ENCODE measurements around the gene SEMA4F.
"Not testable (repeated sequence)": the region's sequence is repeated elsewhere in the genome, so short reads cannot be mapped to it uniquely, and the experiment has no call there.

Gene SEMA4F, protein sequence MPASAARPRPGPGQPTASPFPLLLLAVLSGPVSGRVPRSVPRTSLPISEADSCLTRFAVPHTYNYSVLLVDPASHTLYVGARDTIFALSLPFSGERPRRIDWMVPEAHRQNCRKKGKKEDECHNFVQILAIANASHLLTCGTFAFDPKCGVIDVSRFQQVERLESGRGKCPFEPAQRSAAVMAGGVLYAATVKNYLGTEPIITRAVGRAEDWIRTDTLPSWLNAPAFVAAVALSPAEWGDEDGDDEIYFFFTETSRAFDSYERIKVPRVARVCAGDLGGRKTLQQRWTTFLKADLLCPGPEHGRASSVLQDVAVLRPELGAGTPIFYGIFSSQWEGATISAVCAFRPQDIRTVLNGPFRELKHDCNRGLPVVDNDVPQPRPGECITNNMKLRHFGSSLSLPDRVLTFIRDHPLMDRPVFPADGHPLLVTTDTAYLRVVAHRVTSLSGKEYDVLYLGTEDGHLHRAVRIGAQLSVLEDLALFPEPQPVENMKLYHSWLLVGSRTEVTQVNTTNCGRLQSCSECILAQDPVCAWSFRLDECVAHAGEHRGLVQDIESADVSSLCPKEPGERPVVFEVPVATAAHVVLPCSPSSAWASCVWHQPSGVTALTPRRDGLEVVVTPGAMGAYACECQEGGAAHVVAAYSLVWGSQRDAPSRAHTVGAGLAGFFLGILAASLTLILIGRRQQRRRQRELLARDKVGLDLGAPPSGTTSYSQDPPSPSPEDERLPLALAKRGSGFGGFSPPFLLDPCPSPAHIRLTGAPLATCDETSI

DNA sequence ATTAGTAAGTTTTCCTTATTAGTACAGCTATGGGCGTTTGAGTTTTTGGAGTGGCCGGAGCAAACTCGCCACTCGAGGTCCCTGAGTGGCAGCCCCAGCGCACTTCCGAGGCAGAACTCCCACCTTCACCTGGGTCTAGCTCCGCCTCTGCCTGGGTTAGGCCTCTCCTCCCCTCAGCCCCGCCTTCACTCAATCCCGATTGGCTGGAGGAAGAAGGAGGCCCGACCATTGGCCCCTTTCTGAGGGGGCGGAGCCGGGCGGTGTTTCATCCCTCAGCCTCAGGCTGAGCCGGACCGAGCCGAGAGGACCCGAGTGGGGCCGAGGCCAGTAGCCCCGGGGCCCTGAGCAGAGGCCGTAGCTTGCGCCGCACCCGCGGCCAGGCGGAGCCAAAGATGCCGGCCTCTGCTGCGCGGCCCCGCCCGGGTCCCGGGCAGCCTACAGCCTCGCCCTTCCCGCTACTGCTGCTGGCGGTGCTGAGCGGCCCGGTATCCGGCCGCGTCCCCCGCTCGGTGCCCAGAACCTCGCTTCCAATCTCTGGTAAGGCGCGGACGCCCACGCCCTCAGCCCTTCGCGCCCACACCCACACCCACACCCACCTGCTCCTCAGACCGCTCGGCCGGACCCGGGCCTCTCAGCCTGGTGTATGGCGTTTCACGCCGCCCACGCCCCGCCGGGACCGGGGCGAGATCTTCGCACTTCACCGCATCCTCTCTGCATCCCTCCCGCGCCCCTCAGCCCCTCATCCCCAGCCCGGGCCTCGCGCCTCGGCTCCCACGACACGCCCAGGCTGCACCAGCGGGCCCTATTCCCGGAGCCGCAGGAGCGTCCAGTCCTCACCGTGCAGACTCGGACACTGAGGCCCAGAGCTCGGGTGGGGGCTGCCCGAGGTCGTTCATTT is at the start of gene SEMA4F:
Gene SEMA4F (plus strand): TSS at position 263 of the 898 bp plus-strand sequence. CDS start 130 bp downstream, at position 393.
- peak; percentile 90 for DNase-seq (ENCODE audit: low read depth)

DNA sequence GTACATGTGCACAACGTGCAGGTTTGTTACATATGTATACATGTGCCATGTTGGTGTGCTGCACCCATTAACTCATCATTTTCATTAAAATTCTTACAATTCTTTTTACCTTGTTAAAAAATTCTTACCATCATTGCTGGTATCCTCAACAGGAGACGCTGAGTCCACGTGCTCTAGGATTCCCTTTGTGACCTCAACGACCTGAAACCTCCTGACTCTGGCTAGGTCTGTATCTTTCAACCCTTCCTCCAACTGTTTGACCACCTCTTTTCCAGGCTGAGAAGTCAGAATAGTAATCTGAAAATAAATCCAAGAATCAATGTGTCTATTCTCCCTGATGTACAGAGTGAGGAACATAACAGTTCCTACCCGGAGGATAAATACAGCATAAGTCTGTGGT is 47.1 kb upstream of the SEMA4F start:
- no peak for DNase-seq (ENCODE audit: low read depth)

DNA sequence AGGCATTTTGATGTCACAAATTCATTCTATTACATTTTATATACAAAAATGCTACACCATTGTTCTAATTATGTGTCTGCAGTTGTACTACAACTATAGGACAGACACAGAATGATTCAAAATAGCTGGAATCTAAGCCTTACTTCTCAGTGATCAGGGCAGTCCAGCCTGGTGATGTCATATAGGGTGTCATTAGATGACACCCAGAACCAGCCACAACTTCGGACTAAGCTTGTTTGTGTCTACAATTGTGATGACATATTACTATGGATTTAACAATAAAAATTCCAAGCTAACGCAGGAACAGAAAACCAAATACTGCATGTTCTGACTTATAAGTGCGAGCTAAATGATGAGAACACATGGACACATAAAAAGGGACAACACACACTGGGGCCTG is 36.9 kb upstream of the SEMA4F start:
- DNase-seq (ENCODE audit: low read depth): no peak

- no peak for DNase-seq (ENCODE audit: low read depth)
These were observed 35.5 kb upstream of the SEMA4F start for GRCh38 chr2:74618410-74619083.

DNA sequence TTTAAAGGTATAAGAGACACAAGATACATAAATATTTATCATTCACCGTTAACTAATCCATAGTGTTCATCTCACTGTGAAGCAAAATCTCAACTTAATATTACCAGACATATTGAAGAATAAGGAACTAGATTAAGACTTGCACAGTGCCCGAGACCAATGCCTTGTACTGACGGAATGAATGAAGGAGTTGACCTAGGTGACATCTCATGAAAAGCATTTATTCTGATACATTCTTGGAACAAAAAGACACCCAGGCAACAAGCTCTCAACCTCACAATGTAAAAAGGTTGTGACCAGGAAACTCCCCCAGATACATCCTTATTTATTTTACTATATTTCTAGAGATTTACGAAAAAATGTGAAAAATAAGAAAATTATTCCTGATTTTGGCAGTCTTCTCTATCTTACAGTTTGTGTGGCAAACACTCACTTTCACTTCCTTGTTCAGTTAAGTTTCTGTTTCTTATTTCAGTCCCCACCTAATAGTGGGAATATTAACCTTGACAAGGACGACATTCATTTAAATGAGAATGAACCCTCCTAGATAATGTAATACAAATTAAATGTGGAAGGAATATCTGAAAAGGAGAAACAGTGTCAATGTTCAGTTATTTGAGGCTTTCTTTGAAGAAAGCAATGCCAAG is 34.3 kb upstream of the SEMA4F start:
- DNase-seq (ENCODE audit: low read depth): no peak

DNA sequence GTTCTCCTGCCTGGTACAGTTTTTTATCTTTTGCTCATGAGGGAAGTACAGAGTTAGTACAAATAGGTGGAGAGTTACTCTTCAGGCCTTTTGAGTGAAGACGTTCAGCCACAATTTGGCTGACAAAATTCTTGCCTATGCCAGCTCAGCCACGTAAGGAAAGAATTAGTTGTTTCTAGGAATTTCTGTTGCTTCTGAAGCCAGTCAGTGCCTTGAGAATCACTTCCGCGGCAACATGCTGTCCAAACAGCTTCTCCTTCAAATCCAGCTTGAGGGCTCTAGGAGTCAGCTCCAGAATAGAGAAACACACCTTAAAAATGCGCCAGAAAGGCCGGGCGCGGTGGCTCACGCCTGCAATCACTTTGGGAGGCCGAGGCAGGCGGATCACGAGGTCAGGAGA is 33.4 kb upstream of the SEMA4F start:
- DNase-seq (ENCODE audit: low read depth): no peak

GRCh38 chr2:74625658-74626425 is 28.2 kb upstream of the SEMA4F start:
- DNase-seq (ENCODE audit: low read depth): no peak

DNA sequence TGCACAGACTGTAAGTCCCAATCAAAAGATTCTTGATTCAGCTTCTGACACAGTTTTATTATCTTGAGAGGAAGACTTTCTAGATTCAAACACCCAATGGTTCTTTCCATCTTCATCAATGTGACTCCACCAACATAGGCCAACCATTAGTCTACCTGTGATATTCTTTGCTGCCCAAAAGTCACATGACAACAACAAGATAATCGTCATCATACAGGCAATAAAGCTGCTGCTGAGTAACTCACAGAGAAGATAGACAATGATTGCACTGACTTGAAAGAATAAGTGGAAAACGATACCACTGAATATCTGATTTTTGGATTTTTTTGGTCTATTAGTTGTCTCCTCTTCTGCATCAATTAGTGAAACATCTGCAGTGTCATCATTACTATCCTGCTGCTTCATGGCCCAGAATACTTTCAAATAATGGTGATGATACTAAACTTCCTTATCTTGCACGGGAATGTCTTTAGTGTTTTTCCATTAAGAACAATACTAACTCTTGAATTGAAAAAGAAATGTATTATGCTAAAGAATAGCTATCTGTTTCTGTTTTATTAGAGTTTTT is 25.4 kb upstream of the SEMA4F start:
- DNase-seq (ENCODE audit: low read depth): no peak

- DNase-seq (ENCODE audit: low read depth): not testable (repeated sequence)
These were observed 23.6 kb upstream of the SEMA4F start for GRCh38 chr2:74630454-74630853.

DNA sequence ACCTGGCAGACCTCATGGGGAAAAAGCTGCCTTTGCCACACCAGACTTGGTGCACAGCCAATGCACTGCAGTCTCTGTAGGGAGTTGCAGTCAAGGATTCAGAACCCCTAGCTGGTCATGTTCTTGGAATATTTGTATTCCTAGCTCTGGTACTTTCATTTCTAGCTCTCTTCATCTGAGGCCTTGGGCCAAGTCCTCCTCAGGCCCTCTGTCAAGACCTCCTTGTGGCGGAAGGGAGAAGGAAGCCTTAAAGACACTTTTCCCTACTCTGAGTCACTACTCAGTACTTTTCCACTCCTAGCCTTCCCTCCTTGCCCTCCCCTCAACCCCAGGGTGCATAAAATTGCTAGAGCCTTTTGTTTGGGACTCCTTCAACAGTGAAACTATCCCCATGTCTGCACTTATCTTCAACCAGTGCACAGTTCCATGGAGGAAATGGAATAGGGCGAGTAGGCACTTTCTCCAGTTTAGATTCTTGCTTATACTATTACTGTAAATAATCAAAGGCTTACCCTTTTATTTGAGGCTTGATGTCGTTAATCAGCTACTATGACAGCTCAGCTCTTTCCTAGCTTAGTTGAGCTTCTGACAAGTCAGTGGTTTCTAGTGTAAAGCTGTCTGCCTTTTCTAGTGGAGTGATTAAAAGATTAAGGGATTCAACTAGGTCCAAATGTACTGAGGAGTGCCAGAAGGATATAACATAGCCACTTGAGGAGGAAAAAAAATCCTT is 21.7 kb upstream of the SEMA4F start:
- no peak for DNase-seq (ENCODE audit: low read depth)

DNA sequence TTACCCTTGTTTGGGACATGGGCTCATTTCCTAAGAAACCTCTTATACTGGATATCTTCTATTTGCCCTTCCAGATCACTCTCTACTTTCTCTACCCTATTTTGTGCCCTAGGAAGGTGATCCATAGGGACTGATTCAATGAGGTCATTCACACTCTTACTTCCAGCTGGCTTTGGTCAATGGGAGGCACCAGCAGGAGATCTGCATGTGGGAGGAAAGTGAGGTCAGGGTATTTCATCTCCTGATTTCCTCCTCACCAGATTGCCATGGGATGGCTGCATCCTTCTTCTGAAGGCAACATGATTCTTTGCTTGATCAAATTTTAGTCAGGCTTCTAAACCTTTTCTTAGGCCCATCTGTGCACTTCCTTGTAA is 21.1 kb upstream of the SEMA4F start:
- DNase-seq (ENCODE audit: low read depth): no peak

DNA sequence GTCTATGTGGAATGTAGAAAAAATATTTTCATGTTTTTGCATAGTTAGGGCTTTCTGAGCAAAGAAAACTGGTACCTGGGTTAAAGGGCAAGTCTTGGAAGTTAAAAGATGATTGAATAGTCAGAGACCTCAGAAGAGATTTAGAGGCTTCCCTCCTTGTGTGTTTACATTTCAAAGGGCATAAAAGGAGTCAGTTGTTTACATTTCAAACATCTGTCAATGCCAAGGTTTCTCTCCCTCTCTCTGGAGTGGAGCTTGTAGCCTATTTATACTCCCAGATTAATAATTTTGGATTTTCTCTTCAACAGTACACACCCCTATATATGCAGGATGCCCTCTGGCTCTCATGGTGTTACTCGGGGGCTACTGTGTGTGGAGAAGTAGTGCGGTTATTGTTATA is 14.5 kb upstream of the SEMA4F start:
- no peak for DNase-seq (ENCODE audit: low read depth)

DNA sequence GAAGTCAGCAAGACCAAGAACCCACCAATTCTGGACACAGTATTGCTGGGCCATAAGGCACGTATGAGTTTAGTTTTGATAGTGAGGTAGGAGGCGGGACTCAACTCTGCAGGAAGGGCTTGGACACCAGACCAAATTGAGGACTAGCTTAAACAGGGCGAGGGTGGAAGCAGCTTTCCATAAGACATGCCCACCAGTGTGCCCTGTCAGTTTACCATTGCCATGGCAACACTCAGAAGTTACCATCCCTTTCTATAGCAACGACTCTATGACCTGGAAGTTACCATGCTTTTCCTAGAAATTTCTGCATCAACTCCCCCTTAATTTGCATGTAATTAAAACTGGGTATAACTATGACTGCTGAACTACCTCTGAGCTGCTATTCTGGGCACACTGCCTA is 8.7 kb upstream of the SEMA4F start:
- no peak for DNase-seq (ENCODE audit: low read depth)

- no peak for DNase-seq (ENCODE audit: low read depth)
These were observed 7.8 kb upstream of the SEMA4F start for GRCh38 chr2:74646201-74646600.

- DNase-seq (ENCODE audit: low read depth): no peak
These were observed 7.1 kb upstream of the SEMA4F start for GRCh38 chr2:74646834-74647482.

GRCh38 chr2:74648009-74648443 is 6.0 kb upstream of the SEMA4F start, which contains the start of gene M1AP:
M1AP (minus strand) TSS chr2:74648330; CDS start chr2:74640275, 8,055 bp downstream.
- no peak for DNase-seq (ENCODE audit: low read depth)

GRCh38 chr2:74653589-74653984 is 460 bp upstream of the SEMA4F start:
- no peak for DNase-seq (ENCODE audit: low read depth)

DNA sequence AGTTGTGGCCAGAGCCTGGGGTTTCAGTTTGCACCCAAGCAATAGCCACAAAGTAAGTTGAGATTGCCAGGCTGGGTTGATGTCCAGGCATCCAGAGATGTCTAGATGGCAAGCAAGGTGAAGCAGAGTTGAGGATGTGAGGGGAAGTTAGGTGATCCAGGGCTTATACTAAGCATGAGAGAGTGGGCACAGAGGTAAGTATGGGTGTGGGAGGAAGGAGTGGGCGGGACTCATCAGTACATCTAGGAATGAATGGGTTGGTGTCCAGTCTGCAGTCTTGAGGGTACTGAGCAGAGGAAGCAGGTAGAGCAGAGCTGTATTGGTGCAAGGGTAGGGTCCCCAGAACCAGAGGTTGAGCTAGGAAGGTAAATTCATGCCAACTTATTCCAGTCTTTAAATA is 1.5 kb downstream of the SEMA4F start:
- no peak for DNase-seq (ENCODE audit: low read depth)

- DNase-seq (ENCODE audit: low read depth): no peak
These were observed 4.5 kb downstream of the SEMA4F start for GRCh38 chr2:74658516-74658915.
